T1000 (cell line): ENCODE measurements around the gene NT5C3A.
A peak's percentile ranks its signal among the peaks of the same experiment; 100 is the strongest.
"Not testable (repeated sequence)": the region's sequence is repeated elsewhere in the genome, so short reads cannot be mapped to it uniquely, and the experiment has no call there.

Experiments used
- DNase-seq: peaks from one replicate; lab custom pipeline; 2025; ENCODE audit warnings: mixed read lengths; lab: John Stamatoyannopoulos, UW

NT5C3A gene

DNA sequence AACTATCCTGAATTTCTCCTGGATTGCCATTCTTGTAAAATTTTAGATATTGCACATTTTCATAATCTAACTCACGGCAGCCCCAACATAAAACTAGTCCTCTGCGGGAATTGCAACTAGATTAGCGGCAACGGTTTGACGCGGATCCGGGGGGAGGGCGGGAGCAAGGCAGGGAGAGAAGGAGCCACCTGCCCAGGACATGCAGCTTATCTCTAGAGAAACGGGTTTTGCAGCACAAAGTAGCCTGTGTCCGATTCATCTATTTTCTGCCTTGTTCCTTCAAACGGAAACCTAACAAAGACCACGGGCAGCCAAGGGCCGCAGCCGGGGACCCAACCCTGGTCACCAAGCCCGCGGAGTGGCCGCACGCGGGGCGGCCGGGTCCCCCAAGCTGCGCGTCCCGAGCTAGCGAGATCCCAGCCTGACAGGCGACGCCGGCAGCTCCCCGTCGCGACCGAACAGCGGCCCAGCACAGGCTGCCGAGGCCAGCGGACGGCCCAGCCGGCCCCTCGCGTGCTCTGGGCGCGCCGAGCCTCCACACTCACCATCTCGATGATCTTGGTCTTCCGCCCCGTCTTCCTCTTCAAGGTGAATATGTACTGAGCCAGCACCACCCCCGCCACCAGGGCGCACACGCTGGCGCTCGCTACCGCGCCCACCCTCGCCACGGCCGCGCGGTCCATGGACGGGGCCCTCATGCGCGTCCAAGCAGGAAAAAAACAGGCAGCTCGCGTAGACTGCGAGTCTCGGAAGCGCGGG, at the start of gene NT5C3A:
TSS of gene NT5C3A (minus strand) at position 754 of the 759 bp plus-strand sequence. CDS start at position 683, 71 bp downstream.
- no peak for DNase-seq

DNA sequence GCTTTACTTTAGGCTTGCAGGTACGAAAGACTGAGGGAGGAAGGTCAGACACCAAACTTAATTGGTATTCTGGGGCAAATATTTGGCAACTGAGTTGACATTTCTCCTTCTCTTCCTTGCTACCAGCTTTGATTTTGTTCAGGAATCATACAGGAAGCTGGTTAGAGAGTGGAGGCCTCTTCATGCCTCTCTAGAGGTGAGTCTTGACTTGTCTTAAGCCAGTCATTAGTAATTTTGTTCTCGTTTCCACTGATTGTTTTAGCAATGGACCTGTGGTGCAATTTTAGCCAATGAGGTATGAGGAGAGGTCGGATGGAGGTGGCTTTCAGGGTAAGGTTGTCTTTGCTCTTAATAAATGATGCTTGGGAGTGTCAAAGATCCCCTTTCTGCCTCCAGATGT, 49.0 kb upstream of the NT5C3A start:
- DNase-seq = no peak

DNA sequence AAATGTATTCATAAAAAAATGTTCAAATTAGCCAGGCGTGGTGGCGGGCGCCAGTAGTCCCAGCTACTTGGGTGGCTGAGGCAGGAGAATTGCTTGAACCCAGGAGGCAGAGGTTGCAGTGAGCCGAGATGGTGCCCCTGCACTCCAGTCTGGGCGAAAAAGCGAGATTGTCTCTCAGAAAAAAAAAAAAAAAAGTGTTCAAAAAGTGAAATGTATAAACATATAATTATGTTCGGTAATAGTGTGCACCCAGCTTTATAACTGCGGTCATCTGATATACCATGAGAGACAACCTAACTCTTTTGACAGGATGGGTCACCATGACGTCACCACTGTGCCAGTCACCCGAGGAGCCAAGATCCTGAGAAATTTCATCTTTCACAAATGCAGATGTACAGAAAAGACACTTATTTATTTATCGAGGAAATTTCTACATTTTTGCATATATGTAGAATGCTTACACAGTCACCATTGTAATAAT, 47.2 kb upstream of the NT5C3A start:
- no peak for DNase-seq

DNA sequence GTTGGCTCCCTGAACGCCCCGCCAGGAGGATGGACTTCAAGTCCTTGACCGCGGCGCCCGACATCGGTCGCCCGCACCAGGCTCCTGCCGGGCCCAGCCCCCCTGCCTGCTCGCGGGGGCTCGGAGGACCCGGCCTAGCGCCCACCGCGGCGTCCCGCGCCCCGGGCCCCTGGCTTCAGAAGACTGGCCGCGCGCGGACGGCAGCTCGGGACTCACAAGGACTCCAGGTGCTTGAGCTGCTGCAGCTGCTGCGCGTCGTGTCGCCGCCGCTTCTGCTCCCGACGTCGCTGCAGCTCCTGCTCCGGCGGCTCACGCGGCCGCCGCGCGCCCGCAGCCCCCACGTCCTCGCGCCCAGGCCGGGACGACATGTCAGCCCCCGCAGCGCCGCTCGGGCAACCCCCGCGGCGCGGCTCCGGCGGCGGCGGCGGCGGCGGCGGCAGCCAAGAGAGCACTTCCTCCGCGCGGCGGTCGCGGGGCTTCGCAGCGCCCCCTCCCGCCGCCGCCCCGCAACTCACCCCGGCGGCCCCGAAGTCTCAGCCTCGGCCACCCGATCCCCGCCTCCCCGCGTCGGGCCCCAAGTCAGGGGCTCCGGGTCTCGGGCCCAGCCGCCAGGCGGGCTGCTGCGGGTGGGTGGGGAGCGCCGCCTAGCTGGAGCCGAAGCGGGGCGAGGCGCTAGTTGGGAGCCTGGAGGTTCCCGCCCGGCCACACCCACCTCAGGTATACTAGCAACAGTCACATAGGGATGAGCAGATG, 46.6 kb upstream of the NT5C3A start, which contains the start of gene RP9:
TSS of gene RP9 (minus strand) at position 400 of the 753 bp plus-strand sequence. CDS start at position 368, 32 bp downstream.
- peak; percentile 63 for DNase-seq

DNA sequence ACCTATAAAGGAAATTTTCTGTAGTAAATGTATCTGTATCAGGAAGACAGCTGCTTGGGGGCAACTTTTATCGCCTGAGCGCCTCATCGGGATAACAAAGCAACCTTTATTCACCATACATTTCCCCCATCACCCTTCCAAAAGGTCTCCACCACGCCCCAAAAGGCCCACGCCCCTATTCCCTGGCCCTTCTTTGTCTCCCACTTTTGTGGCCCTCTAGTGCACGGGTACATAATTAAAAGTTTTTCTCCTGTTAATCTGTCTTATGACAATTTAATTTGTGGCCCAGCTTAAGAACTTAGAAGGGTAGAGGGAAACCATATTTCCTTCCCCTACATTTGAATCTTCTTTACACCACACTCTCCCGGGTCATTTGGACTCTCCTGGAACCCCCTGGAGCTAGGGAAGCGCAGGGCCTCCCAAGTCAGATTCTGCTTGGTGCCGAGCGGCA, 46.0 kb upstream of the NT5C3A start:
- no peak for DNase-seq

DNA sequence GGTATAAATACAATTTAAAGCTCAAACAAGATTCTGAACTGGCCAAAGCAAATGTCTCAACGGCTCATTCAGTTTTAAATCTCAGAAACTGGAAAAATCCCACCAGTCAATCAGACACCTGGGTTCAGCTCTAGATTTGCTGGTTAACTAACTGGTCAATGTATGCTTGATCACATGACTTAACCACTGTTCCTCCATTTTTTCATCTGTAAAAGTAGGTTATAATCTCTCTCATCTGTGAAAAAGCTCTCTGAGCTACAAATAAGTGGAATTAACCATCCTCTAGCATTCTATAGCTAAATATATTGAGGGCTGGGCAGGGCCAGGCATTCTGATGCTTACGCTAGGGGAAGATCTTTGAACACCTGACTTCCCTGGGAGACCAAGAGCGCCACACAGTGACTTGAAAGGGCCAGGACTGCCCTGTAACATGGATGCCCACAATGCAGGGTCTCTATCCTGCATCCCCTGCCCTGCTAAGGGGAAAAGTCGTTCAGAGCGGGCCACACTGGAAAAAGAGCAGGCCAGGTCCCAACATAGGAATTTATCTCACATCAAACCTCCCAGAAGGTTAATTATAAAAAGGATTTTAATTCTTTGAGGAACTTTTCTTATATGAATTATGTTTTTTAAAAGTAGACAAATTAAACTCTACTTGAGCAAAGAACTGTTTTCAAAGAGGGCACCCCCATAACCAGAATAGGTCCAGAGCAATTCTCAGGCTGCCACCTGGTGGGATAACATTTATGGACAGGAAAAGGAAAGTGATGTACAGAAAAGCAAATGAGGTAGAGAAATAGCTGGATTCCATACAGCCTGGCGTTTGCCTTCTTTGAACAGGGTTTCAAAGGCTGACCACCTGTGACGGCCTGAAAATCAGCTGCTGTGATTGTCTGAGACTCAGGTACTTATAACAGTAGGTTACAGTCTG, 44.8 kb upstream of the NT5C3A start:
- no peak for DNase-seq

DNA sequence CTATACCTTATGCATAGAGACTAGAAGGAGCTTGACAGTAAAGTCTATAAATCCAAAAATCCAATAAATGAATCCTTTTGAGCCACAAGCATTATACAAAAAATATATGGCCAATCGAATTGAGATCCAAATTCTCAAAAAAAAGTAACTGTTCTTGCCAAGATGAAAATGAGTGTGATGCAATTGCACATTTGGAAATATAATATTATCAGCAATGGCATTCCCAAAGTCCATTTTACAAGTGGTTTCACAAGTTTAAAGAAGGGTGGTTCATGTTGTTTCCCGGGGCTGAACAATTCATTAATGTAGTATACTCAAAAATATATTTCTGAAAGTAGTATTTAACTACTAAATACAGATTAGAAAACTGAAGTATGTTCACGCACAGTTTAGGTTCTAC, 39.3 kb upstream of the NT5C3A start:
- no peak for DNase-seq

DNA sequence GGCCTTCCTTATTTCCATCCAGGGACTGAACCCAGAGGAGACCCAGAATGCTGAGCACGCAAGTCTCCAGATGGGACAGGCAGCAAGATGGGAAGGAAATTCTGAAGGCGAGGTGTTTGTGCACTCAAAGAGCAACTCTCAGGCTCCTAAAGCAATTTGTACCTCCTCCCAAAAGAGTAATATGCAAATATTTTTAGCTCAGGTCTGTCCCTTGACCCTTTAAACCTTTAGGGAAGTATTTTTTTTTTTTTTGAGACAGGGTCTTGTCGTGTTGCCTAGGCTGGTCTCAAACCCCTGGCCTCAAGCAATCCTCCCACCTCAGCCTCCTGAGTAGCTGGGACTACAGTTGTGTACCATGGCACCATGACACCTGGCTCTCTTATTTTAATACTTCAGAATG, 38.2 kb upstream of the NT5C3A start:
- no peak for DNase-seq

DNA sequence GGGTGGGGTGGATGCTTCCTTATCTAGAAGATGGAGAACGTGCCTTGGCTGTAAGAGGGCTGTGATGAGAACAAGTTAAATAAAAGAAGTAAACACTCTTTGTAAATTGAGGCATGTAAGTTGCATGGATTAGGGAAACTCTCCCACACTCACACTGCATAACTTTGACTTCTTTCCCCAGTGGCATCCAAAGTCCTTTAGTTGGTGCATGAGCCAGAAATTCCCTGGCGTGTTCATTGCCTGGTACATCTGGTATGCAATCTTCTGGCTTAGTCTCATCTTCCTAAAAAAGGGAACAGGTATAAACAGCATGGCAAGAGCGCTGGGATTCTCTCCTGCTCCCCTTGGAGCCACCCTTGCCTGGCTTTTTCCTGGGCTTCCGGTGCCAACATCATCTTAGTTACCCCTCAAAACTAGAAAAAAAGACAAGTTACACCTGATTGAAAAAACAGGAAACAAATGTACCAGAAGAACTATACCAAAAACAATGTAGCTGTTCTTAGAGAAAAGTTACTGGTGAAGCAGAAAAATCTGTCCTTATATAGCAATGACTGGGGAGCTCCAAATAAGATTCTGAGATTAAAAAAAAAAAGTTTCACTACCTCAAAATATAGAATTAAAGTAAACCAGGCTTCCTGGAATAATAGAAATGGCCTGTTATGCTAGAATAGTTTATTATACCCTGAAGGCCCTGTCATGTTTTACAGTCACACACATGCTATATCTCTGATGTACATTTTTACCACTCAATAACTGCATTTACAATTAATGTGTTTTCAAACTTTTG, 36.8 kb upstream of the NT5C3A start:
- no peak for DNase-seq

DNA sequence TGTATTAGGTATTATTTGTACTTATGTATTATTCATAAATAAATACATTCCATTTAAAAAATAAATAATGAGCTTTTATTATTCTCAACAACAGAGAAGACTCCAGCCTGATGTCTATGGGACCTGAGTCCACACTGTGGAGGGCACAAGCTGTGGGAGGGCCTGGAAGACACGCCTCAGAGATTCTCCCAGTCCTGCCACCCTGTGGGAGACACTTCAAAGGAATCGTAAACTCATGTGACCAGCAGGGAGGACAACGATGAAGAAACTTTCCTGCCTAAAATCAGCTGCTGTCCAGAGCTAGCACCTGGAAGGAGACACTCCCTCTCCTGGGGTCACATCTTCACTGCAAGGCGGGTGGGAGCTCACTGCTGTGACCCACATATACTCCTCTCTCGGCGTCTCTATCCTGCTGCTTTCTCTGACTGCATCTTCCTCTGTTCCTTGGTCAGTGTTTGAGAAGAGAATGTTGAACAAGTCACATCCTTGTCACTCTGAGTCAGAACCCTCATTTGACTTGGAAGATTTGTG, 32.2 kb upstream of the NT5C3A start:
- not testable (repeated sequence) for DNase-seq

DNA sequence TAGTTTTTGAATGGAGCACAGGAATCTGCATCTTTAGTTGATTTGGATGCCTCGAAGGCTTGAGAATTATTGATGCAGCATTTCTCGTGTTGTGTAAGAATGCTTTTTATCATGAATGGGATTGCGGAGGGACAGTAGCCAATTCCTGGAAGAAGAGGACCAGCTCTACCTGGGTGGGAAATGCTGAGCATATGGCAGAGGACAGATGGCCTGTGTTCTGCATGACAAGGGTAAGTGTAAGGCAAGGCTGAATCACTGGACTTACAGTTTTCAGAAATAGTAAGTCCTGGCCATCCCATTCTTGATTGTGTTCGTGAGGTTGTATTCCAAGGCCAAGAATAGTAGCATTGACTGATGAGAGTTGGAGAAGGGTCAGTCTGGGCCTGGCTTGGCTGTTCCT, 30.7 kb upstream of the NT5C3A start:
- DNase-seq = no peak

DNA sequence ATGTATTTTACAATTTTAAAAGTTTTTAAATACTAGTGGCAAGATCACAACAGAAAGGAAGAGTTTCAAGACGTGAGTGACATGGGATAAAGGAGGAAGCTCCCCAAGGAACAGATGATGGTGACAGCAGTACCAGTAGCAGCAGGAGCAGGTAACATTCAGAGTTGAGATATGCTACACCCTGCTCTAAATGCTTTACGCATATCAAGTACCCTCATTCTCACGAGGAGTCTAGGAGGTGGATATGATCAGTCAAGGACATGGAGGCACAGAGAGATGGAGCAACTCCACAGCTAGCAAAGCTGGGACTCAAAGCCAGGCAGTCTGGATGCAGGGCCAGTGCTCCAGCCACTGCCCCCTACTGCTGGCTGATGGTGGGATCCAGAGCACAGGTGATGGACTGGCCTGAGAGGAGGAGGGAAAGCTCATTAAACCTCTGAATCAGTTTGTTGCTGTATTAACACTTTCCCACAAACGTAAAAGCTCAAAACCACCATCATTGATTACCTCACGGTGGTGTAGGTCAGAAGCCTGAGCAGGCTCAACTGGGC, 29.1 kb upstream of the NT5C3A start:
- no peak for DNase-seq

DNA sequence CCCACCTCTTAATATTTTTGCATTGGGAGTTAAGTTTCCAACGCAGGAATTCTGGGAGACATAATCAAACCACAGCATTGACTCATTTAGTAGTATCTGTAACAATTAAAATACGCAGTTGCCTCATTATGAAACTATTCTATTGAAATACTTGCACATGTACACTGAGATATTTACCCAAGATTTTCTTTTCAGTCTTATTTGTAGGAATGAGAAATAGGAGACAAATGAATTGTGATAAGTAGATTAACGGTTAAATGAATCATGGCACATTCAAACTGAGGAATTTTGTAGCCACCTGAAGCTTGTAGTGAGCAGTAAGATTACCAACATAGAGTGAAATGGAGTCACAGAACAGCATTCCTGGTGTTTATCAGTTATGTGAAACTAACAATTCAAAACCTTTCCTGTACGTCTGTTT, 28.5 kb upstream of the NT5C3A start:
- DNase-seq = no peak

DNA sequence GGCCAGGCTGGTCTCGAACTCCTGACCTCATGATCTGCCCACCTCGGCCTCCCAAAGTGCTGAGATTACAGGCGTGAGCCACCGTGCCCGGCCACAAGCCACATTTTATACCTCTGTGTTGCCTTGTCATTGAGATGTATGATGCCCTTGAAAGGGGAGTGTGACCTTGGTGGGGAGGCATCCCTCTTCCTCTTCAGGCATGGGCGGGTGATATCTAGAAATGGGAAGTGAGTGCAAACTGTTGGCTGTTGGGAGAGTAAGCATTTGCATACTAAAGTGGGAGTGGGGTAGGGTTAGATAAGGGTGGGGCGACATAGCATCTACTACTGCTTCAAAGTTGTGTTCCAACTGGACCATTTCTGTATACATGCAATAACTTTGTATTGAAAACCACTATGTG, 26.6 kb upstream of the NT5C3A start:
- DNase-seq = no peak

DNA sequence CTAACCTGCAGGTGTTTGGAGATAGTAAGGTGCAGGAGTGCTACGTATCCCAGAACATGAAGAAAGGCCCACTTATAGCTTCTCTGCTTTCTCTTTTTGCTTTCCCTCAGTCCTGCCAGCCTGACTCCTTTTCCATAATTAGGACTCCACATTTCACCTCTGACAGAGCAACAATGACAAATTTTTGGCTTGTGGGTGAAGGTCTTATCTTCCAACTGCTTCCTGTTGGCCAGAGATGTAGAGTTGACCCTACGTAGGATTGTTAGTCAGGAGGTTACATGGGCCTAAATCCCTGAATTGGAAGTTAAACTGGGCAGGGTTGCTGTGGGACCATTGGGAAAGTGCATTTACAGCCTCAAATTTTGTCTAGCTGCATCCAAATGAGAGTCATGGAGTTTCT, 25.3 kb upstream of the NT5C3A start:
- DNase-seq = no peak

DNA sequence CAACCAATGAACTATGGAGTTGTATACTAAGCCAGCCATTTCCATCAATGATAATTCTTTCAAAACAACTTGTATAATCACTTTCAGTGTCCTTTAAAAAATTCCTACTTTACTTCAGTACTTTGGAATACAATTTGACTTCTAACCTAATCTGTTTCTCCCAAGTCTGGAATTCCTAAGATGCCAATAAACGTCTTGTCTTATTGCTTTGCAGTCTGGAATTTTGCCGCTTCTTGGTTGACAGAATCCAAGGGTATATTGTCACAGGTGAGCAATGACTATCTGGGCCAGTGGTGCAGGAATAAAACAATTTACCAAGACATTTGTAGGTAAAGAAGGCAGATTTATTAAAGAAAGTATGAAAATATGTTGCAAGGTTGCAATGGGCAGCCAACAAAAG, 24.8 kb upstream of the NT5C3A start:
- no peak for DNase-seq

DNA sequence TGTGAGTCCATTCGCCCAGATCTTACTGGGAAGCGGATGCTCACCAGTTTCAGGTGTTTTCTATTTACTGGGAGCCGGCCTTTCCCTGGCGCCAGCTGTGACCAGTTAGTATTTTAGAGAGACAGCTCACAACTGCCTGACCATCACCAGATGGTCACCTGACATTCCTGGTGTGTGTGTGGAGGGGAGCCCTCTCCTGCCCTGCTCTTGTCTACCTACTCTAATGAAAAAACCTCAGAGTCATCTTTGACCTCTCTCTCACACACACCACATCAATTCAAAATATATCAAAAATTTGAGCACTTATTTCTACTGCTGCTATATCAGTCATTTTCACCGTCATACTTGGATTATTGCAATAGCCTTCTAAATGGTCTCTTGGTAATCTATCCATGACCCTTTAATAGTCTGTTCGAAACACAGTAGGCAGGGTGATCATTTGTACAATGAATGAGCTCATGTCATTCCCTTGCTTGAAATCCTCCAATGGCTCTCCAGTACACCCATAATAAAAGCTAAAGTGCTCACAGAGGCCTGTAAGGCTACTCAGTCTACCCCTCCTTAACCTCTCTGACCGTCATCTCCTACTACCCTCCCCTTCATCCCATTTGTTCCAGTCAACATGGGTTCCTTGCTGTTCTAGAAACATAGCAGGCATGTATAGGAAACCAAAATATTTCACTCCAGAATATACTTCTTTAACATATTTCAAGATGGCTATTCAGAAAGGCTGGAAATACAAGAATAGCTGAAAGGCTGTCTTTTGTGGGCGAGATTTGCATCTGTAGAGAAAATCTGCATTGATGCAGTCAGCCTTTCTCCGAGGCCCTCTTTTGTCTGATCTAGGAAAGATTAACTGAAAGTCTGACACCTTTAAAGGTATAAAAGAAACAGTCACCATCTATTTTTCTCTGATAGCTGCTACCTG, 17.5 kb upstream of the NT5C3A start:
- no peak for DNase-seq

DNA sequence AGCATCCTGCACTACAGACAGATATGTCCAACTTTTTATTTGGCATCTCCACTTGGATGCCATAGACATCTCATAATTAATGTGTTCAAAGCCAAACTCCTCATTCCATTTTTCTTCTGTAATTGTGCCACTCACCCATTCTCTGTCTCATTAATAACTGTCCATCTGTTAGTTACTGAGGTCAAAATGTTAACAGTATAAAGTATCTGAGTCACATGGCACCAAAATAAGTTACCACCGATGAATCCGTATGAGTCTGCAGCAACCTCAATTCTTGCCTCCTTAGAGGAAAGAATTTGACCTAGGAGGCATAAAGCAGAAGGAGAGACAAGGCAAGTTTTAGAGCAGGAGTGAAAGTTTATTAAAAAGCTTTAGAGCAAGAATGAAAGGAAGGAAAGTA, 16.5 kb upstream of the NT5C3A start:
- DNase-seq = no peak

DNA sequence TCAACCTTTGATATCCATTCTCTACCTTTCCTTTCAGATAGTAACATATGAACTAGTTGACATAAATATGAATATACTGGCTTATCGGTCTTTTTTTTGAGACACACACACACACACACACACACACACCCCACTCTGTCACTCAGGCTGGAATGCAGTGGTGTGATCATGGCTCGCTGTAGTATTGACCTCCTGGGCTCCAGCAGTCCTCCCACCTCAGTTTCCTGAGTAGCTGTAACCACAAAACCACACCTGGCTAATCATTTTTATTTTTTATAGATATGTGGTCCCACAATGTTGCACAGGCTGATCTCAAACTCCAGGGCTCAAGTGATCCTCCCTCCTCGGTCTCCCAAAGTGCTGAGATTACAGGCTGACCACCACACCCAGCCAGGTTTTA, 14.2 kb upstream of the NT5C3A start:
- DNase-seq = no peak
